HG03280 (cell line): ENCODE data around the gene PRPF39.
"Not testable (repeated sequence)": the region's sequence is repeated elsewhere in the genome, so short reads cannot be mapped to it uniquely, and the experiment has no call there.

ENCODE experiments used
- ATAC-seq: cut with Tn5 transposase; IDR thresholded peaks from one replicate; pipeline ENCODE4 v1.9.1; 2021; ENCODE audit warnings: mild to moderate bottlenecking, moderate library complexity; ENCODE audit not compliant: unreplicated experiment

The PRPF39 gene

DNA sequence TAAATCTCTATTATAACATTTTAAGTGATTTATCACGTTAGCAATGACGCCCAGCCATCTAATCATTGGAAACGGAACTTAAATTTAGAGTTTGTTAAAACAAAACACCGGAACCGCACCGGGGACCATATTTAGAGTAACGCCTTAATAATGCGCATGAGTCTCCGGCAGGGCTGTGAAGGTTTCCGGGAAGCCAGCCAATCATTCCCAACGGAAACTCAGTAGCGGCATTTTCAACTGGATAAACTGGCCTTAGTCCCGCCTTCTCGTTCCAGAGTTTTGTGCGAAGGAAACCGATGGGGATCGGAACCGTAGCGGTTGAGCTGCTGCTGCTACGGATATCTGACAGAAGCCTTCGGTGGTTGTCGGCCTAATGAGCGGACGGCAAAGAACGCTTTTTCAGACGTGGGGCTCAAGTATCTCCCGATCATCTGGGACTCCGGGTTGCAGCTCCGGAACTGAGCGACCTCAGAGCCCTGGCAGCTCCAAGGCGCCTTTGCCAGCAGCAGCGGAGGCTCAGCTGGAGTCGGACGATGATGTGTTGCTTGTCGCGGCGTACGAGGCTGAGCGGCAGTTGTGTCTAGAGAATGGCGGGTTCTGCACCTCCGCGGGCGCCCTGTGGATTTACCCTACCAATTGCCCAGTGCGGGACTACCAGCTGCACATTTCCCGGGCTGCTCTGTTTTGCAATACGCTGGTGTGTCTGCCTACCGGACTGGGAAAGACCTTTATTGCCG lies 51.9 kb downstream of the PRPF39 start, which contains the start of gene FANCM:
TSS of gene FANCM (plus strand) at position 272 of the 737 bp plus-strand sequence. CDS start at position 374, 102 bp downstream.
- ATAC-seq = peak; percentile 40

DNA sequence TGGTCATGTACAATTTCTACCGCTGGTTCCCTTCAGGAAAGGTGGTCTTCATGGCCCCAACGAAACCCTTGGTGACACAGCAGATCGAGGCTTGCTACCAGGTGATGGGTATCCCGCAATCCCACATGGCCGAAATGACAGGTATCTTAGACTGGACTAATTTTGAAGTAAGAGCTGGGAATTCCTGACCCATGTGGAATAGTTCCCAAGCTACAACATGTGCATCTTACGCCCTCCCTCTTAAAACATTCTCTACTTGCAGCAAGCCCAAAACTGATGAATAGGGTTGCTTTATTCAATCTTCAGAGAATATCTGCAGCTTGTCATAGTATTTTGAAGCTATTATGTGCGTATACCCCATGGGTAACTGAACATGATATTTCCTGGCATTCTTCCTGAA lies 52.5 kb downstream of the PRPF39 start:
- no peak for ATAC-seq

DNA sequence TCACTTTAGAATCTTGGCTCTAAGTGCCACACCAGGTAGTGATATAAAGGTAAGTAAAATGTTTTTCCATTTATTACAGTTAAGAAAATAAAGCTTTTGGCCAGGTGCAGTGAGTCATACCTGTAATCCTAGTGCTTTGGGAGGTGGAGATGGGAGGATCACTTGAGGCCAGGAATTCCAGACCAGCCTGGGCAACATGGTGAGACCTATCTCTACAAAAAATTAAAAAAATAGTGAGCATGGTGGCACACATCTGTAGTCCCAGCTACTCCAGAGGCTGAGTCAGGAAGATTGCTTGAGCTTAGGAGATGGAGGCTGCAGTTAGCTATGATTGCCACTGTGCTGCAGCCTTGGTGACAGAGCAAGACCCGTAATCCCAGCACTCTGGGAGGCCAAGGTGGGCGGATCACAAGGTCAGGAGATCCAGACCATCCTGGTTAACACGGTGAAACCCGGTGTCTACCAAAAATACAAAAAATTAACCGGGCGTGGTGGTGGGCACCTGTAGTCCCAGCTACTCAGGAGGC lies 56.8 kb downstream of the PRPF39 start:
- no peak for ATAC-seq

DNA sequence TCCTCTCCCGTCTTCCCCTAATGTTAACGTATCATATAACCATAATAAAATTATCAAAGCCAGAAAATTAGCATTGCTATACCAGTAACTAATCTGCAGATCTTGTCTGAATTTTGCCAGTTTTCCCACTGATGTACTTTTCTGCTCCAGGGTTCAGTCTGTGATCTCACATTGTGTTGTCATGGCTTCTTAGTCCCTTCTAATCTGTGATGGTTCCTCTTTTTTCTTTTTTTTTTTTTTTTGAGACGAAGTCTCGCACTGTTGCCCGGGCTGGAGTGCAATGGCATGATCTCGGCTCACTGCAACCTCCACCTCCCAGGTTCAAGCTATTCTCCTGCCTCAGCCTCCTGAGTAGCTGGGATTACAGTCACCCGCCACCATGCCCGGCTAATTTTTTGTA lies 58.2 kb downstream of the PRPF39 start:
- ATAC-seq = not testable (repeated sequence)

DNA sequence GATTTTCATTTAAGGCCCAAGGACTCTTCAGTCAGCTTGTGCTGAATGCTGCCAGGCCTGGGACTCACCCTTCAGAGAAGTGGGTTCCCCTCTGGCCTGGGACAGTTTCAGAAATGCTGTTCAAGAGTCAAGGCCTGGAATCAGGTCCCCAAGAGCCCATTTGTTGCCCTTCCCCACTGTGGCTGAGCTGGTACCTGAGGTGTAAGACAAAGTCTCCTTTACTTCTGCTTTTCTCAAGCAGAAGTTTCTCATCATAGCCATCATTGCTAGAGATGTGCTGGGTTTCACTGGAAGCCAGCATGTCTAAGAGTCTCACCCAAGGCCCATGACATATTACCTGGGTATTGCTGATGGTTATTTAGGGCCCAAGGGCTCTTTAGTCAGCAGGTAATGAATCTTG lies 60.7 kb downstream of the PRPF39 start:
- no peak for ATAC-seq

DNA sequence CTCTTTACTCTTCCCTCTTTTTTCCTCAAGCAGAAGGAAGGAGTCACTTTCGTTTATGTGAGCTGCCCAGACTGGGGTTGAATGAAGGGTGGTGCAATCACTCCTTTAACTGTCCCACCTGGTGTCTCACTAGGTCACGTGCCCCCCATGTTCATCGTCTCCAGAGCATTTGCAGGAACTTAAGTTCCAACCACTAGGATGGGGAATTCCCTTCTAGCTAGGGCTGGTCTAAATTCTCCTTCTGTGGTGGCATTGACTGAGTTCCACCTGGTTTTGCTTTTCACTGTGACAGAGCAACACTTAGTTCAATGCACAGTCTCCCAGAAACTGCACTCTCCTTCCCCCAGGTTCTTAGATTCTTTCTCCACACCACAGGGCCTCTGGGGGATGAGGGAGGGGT lies 61.3 kb downstream of the PRPF39 start:
- no peak for ATAC-seq

DNA sequence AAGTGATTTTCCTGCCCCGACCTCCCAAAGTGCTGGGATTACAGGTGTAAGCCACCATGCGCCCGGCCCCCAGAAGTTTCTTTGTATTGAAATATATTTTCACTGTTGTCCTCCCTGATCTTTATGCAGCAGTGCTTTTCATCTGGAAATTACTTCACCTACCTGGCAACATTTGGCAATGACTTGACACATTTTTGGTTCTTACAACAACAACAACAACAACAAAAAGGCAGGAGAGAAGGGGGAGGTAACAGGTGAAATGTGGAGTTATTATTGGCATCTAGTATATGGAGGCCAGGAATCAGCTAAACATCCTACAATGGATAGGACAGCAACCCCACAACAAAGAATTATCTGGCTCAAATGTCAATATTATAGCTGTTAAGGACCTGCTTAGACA lies 65.7 kb downstream of the PRPF39 start:
- no peak for ATAC-seq

DNA sequence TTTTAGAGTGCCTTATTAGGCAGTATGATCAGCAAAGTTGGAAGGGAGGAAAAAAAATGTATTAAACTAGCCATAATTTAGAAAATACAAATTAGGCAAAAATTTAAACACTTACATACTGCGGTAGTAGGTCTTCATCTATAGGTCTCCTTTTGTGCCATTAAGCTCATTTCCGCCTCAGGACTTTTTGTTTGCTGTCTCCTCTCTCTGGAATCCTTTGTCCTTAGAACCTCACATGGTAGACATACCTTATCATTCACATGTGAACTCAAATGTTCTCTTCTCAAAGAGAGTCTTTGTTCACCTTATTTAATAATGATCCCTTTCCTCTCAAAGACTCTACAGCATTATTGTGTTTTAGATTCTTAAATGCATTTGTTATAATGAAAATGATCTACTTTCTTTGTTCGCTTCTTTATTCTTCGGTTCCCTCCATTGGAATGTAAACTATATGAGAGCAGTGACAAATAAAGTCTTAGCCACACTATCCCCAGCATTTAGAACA lies 66.5 kb downstream of the PRPF39 start:
- ATAC-seq = no peak

DNA sequence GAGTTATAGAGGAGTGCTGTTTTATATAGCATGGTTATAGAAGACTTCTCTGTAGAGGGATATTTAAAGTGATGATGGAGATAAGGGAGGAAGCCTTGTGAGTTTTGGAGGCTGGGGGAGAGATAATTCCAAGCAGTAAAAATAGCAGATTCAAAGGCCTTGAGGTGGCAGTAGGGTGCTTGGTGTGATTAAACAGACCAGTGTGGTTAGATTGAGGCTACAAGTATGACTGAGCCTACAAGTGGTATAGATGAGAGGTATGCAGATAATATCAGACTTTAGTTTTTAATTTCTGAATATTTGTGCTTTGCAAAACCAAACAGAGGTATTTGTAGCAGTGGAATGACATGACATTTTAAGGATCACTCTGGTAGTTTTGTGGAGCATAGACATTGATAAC lies 72.2 kb downstream of the PRPF39 start:
- no peak for ATAC-seq
